ENCODE measurements around the gene PGA5.

DNA sequence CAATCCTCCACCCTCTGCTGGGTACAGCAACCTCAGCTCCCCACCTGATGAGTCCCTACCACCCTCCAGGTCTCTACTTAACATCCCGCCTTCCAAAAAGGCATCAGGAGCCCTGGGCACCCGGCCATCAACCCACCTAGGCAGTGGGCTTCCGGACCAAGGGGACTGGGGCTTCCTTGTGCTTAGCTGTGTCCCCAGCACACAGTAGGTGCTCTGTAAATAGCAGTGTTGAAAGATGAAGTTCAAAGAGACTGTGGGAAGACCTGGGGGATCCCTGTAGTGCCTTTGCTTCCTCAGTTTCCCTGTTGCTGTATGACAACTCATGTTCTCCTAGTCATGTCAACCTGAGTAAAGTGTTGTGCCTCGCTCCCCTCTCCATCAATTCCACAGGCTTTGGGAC is 33.1 kb downstream of the PGA5 start:
- TF ChIP-seq, protein P1, sequence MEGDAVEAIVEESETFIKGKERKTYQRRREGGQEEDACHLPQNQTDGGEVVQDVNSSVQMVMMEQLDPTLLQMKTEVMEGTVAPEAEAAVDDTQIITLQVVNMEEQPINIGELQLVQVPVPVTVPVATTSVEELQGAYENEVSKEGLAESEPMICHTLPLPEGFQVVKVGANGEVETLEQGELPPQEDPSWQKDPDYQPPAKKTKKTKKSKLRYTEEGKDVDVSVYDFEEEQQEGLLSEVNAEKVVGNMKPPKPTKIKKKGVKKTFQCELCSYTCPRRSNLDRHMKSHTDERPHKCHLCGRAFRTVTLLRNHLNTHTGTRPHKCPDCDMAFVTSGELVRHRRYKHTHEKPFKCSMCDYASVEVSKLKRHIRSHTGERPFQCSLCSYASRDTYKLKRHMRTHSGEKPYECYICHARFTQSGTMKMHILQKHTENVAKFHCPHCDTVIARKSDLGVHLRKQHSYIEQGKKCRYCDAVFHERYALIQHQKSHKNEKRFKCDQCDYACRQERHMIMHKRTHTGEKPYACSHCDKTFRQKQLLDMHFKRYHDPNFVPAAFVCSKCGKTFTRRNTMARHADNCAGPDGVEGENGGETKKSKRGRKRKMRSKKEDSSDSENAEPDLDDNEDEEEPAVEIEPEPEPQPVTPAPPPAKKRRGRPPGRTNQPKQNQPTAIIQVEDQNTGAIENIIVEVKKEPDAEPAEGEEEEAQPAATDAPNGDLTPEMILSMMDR (IDR thresholded peaks at IDR 0.05; ENCODE audit: borderline replicate concordance, extremely low read depth, low read length, poor library complexity, severe bottlenecking): no peak
- no peak for TF ChIP-seq EZH2 (IDR thresholded peaks at IDR 0.05; ENCODE audit: borderline replicate concordance, low read depth, low read length, severe bottlenecking)

All from DND-41 (cell line).